Kidney epithelial cell (primary cell): Measurements from ENCODE around the gene BTN3A1. TPM values are rescaled to one million over a fixed set of nuclear protein-coding genes. Genes with fewer than 3 reads are reported as not detected.
"Not testable (repeated sequence)": the region's sequence is repeated elsewhere in the genome, so short reads cannot be mapped to it uniquely, and the experiment has no call there.

Experiments
- DNase-seq: peaks from one replicate; pipeline ENCODE4 v3.0.0-alpha.2; 2010; ENCODE audit warnings: low read depth
- H3K27me3 ChIP-seq: 2 replicates; pipeline ENCODE4 v1.6.0; 2011; ENCODE audit warnings: low read length; ENCODE audit not compliant: control insufficient read depth, insufficient read depth
- H3K36me3 ChIP-seq: 2 replicates; pipeline ENCODE4 v1.5.1; 2011; ENCODE audit warnings: low read length; ENCODE audit not compliant: control insufficient read depth, insufficient read depth
- H3K4me3 ChIP-seq: 2 replicates; pipeline ENCODE4 v1.5.1; 2011; ENCODE audit warnings: low read depth, mild to moderate bottlenecking, control low read depth, low read length
- CTCF ChIP-seq: IDR thresholded peaks from 2 replicates; pipeline ENCODE4 v1.5.1; 2011; ENCODE audit warnings: mild to moderate bottlenecking, moderate library complexity, low read length, control low read depth, inconsistent platforms; ENCODE audit not compliant: insufficient read depth, poor library complexity, severe bottlenecking
- total RNA-seq: library from RNA; depleted of rRNA; stranded (reverse); fragments of >200 nt; gene quantifications from 2 replicates; pipeline ENCODE4 v1.2.3, GENCODE V29; 2015

The BTN3A1 gene
- total RNA-seq, 1 donor from 2014 or later = 11.7 TPM

GRCh38 chr6:26375270-26375669, 26.8 kb upstream of the BTN3A1 start:
- no peaks in the 10 kb centered on the region for H3K36me3 ChIP-seq
- H3K27me3 ChIP-seq = no peaks in the 10 kb centered on the region

GRCh38 chr6:26377719-26378118, 24.4 kb upstream of the BTN3A1 start:
- no peak for DNase-seq
- no peaks in the 10 kb centered on the region for H3K36me3 ChIP-seq
- H3K4me3 ChIP-seq = no peak overlapping the region
- H3K27me3 ChIP-seq = no peaks in the 10 kb centered on the region
- no peak for TF ChIP-seq CTCF

More at GRCh38 chr6:26375270-26375669, 26.8 kb upstream of the BTN3A1 start:
- no peak overlapping the region for H3K4me3 ChIP-seq
- no peak for TF ChIP-seq CTCF
- DNase-seq = no peak

GRCh38 chr6:26378143-26378542, 23.9 kb upstream of the BTN3A1 start:
- not testable (repeated sequence) for H3K27me3 ChIP-seq, DNase-seq, H3K36me3 ChIP-seq, H3K4me3 ChIP-seq

- no peak overlapping the region for H3K4me3 ChIP-seq
- no peak for TF ChIP-seq CTCF
- no peak for DNase-seq
These were observed 22.8 kb upstream of the BTN3A1 start for GRCh38 chr6:26379292-26379691.

GRCh38 chr6:26379740-26380139, 22.3 kb upstream of the BTN3A1 start:
- TF ChIP-seq CTCF = no peak
- no peaks in the 10 kb centered on the region for H3K36me3 ChIP-seq
- no peak overlapping the region for H3K4me3 ChIP-seq
- DNase-seq = no peak
- H3K27me3 ChIP-seq = no peaks in the 10 kb centered on the region

More at GRCh38 chr6:26379292-26379691, 22.8 kb upstream of the BTN3A1 start:
- Histone ChIP-seq H3K27me3 (no peaks in the 10 kb centered on the region), H3K36me3 (no peaks in the 10 kb centered on the region)

GRCh38 chr6:26380256-26380655, 21.8 kb upstream of the BTN3A1 start:
- DNase-seq = no peak
- no peaks in the 10 kb centered on the region for H3K27me3 ChIP-seq
- no peaks in the 10 kb centered on the region for H3K36me3 ChIP-seq
- H3K4me3 ChIP-seq = no peak overlapping the region
- no peak for TF ChIP-seq CTCF
